NCI-H510A treated with DMSO at 0.1 percent for 48 hours (cell line): Measurements from ENCODE around the gene ETFDH.
"Not testable (repeated sequence)": the region's sequence is repeated elsewhere in the genome, so short reads cannot be mapped to it uniquely, and the experiment has no call there.

ENCODE experiments used
- DNase-seq: peaks from one replicate; lab custom pipeline; 2025; lab: John Stamatoyannopoulos, UW

ETFDH gene

DNA sequence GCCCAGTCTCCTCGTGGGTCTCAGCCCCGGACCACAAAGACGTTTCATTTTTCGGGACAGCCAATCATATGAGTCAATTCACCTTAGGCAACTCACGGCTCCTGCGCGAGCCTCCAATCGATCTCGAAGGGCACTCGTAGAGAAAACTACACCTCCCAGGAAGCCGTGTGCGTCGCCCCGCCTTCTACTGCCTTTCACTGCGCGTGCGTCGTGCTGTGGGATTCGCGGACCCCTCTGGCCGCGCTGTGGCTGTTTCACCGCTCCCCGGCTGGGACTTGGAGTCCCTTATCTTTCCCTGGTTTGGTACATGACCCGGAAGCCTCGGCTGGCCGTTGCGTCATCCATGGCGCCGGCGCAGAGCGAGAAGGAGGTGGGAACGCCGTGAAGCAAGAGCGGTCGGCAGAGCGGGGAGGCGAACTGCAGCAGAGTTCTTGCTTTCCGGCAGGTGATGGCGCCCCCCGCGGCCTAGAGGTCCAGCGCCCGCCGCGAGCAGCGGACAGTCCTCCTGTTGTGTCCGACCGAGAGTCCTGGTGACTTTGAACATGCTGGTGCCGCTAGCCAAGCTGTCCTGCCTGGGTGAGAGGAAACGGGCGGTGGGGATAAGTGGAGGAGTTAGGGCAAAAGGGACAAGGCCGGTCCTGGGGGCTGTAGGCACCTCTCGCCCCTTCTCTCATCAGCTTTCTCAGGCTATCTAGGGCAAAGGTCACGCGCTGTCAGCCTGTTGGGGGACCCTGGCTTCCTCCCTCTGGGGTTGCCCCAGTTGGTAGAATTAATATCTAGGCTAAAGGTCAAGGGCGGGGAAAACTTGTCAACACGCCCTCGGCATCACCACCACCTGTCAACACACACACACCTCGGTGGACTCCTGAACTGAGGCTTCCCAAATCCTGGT lies at the start of gene ETFDH:
ETFDH (plus strand) TSS at position 382 of the 892 bp plus-strand sequence; CDS start at position 543, 161 bp downstream.
- DNase-seq, result peak; percentile 97

DNA sequence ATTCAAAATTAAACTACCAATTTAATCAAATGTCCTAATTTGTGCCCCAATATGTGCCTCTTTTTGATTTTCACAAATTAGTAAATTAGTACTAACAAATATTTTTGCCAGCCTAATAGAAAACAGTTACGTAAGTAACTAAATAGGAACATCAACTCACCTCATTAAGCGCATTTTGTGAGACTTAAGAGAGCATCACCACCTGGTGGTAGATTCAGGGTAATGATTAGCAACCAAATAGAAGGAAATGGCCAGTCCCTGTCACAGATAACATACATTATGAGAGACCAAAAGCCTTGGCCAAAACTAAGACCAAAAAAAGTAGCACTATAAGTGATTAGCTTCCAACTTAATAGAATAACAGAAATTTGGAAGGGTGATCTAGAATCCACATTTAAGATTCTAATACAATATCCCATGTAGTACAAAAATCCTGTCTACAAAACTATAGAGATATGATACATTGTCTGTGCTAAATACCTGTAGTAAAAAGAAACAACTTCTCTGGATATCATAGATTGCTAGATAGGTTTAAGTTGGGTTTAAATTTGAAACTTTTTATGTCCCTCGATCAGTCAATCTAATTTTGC lies 47.1 kb upstream of the ETFDH start:
- peak; percentile 41 for DNase-seq

DNA sequence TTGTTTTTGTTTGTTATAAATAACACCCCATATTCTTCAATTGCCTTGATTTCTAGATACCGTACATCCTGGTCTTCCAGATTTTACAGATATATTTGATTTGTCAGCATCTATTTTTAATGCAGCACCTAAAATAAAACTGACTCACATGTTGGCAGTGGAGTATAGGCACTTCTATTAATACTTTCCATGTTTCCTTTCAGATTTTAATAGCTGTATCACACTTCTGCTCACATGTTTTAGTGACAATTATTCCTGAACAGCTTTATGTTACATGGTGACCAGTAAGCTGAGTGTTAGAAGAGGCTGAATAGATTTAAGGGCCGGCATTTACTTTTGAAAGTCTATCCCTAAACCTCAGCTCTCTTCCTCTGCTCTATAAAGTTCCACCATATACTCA lies 46.6 kb upstream of the ETFDH start:
- DNase-seq, result no peak

DNA sequence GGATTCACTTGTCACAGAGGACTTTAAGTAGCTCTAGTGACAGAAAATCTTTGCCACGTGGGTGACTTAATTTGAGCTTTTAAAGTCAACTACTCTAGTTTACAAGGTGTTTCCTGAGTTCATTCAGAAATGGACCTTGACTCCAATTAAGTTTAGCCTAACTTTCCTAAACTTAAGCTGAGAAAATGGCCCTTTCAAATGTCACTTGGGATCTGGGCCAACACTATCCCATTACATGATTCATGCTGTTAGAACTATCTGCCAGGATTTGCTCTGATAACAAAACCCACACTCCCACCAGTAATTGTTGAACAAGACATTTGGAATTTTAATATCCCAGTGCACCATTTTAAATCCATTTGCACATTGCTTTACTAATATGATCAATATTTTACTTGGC lies 41.2 kb upstream of the ETFDH start:
- DNase-seq, result no peak

DNA sequence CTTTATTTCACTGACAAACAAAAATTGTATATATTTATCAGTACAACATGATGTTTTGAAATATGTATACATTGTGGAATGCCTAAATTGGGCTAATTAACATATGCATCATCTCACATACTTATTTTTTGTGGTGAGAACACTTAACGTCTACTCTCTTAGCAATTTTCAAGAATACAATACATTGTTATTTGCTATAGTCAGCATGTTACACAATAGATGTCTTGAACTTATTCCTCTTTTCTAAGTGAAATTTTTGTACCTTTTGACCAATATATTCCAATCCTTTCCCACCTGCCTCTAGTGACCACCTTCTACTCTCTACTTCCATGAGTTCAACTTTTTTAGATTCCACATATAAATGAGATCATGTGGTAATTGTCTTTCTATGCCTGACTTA lies 35.5 kb upstream of the ETFDH start:
- DNase-seq, result no peak

DNA sequence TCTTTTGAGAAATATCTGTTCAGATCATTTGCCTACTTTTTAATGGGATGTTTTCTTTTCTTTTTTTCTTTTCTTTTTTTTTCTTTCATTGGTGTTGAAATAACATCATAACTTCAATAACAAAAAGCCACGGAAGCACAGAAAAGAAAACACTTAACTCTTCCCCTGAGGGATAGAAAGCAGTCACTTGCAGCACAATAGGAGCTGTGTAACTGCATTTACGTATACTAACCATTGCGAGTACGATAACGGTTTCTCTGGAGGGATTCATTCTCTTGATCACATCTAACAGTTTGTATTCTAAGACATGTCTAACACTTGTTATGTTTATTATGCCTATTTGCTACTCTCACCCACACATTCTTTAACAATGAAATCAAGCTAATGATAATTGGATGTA lies 27.7 kb upstream of the ETFDH start:
- no peak for DNase-seq

DNA sequence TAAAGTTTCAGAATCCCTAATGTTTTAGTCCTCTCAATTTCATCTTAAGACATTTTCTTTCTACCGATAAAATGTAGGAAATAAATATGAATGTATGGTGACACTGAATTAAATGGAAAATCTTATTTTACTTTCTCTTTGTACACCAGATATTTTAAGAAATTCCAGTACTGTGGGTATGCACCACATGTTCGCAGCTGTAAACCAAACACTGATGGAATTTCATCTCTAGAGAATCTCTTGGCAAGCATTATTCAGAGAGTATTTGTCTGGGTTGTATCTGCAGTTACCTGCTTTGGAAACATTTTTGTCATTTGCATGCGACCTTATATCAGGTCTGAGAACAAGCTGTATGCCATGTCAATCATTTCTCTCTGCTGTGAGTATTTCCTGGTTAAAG lies 27.3 kb upstream of the ETFDH start:
- no peak for DNase-seq

DNA sequence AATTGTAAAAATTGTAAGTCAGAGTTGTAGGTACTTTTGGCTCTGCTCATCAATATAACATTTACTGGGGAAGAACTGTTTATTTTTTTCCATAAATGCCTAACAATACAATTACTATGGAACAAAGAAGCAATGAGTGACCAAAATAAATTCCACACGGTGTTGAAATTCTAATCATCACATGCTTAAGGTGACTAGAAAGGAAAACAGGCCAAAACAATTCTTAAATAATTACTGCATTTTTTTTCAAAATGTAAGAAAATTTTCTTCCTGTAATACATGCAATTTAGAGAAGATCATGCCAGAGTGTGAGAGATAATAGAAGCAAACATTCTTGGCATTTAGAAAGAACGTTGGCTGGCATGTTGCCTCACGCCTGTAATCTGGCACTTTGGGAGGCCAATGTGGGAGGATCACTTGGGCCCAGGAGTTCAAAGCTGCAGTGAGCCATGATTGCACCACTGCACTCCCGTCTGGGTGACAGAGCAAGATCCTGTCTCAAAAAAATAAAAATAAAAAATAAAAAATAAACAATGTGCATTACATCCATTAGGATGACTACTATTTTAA lies 22.9 kb upstream of the ETFDH start:
- no peak for DNase-seq

DNA sequence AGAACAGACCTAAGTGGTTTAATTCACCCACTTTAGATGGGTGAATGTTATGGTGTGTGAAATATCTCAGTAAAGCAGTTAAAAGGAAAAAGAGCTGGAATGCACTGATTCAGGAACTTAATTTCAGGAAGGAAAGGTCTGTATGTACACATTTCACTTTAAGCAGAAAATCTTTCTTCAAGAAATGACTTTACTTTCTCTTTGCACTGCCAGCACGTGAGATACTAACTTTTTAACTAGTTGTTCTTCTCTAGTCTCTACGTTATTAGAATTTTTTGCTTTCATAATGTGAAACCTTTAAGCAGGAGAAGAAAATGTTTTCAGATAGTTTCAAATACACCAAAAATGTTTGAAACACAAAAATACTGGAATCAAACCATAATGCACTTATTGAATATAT lies 19.2 kb upstream of the ETFDH start:
- no peak for DNase-seq

DNA sequence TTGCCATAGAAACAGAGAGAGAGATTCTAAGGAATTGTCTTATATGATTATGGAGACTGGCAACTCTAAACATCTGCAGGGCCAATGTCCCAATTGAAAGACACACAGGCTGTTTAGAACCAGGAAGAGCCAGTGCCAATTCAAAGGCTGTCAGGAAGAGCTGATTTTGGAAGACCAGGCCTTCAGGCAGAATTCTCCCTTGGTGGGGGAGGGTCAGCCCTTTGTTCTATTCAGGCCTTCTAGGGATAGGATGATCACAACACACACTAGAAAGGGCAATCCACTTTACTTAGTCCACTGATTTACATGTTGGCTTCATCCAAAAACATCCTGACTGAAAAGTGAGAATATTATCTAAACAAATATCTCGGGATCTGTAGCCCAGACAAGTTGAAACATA lies 15.7 kb upstream of the ETFDH start:
- DNase-seq, result no peak

DNA sequence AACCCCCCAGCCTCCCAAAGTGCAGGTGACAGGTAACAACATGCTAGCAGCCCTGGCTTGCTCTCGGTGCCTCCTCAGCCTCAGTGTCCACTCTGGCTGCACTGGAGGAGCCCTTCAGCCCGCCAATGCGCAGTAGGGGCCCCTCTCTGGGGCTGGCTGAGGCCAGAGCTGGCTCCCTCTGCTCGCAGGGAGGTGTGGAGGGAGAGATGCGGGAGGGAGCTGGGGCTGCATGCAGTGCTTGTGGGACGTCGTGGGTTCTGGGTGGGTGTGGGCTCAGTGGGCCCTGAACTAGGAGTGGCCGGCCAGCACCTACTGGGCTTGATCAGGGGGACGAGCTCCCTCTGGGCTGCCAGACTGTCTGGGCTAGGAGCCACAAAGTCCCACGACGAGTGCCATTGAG lies 14.8 kb upstream of the ETFDH start:
- no peak for DNase-seq

DNA sequence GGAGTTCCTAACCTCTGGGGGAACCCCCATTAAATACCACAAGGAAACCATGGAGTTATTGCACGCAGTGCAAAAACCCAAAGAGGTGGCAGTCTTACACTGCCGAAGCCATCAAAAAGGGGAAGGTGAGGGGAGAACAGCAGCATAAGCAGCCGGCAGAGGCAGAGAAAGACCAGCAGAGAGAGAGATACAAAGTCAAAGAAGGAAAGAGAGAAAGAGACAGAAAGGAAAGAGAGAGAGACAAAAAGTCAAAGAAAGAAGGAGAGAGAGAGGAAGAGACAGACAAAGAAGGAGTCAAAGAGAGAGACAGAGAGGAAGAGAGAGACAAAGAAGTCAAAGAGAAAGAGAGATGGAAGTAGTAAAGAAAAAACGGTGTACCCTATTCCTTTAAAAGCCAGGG lies 8.8 kb upstream of the ETFDH start:
- not testable (repeated sequence) for DNase-seq

DNA sequence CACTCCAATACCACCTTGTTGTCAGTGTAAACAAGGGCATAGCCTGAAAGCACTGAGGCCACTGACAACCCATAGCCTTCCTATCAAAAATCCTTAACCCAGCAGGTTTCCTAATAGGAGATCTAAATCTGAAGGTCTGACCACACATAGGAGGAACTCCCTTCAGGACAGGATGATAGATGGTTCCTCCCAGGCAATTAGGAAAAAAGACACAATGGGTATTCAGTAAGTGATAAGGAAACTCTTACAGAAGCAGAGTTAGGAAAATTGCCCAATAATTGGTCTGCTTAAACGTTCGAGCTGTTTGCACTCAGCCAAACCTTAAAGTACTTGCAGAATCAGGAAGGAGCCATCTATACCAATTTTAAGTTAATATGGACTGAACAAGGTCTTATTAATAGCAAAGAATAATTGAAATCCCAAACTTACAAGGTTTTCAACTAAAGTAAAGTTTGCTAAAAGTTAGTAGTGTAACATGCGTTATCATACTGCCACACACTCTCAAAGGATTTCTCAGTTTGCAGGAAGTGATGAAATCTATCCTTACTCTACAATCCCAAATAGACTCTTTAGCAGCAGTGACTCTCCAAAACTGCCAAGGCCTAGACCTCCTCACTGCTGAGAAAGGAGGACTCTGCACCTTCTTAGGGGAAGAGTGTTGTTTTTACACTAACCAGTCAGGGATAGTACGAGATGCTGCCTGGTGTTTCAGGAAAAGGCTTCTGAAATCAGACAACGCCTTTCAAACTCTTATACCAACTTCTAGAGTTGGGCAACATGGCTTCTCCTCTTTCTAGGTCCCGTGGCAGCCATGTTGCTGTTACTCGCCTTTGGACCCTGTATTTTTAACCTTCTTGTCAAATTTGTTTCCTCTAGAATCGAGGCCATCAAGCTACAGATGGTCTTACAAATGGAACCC lies 8.1 kb upstream of the ETFDH start:
- not testable (repeated sequence) for DNase-seq

DNA sequence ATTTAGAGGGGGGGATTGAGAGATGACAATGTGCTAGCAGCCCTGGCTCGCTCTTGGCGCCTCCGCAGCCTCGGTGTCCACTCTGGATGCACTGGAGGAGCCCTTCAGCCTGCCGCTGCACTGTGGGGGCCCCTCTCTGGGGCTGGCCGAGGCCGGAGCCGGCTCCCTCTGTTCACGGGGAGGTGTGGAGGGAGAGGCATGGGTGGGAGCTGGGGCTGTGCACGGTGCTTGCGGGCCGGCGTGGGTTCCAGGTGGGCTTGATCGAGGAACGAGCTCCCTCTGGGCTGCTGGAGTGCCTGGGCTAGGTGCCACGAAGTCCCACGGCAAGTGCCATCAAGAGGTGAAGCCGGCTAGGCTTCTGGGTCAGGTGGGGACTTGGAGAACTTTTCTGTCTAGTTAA lies 7.3 kb upstream of the ETFDH start:
- DNase-seq, result no peak

DNA sequence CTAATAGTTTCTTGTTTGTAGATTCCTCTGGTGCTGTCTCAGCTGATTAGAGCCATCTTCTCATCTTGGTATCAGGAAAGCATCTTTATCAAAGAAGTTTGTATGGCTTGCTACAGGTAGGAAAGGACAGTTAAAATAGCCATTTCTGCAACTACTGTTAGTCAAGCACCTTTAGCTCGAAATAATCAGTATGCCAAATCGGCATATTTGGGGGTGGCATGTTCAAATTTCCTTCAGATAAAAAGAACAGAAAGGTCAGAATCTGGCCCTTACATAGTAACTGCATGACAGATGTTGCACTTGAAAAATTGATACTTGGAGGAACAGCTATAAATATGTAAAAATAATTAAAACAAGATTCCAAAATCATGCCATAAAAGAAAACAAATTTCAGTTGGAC lies 5.2 kb upstream of the ETFDH start:
- DNase-seq, result no peak

DNA sequence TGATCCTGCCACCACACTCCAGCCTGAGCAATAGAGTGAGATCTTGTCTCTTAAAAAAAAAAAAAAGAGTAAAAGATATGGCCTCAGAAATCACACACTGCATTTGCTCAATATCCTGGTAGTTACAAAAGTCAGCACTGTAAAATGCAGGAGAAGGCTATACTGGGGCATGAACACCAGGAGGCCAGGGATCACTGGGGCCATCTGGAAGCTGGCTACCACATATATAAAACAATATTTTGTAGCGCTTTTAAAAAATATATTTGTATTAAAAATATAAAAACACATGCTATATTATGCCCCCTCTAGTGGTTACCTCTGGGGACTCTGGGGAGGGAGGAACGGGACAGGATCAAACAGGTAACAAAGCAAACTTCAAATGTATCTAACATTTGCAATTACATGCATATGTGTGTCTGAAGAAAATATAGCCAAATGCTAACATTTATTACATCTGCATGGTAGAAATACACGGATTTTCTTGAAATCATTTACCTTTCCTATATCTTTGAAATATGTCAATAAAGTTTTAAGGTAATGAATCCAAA lies 4.4 kb upstream of the ETFDH start:
- DNase-seq, result peak; percentile 29

DNA sequence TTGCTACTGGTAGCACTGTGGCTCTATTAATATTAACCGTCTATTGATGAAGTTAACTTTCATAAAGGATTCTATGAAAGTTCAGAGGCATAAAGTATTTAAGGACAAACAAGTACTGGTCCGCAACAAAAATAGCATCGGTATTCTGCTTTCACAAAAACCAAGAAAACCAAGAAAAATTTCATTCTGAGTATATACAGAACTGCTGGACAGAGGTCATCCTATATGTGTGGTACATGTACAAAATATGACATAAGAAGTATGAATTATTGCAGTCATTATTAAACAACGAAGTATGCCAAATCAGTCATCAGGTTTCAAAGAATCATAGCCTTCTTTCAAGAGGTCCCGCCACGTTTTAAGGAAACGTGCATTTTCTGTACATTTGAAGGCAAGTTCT lies 2.8 kb upstream of the ETFDH start:
- no peak for DNase-seq

DNA sequence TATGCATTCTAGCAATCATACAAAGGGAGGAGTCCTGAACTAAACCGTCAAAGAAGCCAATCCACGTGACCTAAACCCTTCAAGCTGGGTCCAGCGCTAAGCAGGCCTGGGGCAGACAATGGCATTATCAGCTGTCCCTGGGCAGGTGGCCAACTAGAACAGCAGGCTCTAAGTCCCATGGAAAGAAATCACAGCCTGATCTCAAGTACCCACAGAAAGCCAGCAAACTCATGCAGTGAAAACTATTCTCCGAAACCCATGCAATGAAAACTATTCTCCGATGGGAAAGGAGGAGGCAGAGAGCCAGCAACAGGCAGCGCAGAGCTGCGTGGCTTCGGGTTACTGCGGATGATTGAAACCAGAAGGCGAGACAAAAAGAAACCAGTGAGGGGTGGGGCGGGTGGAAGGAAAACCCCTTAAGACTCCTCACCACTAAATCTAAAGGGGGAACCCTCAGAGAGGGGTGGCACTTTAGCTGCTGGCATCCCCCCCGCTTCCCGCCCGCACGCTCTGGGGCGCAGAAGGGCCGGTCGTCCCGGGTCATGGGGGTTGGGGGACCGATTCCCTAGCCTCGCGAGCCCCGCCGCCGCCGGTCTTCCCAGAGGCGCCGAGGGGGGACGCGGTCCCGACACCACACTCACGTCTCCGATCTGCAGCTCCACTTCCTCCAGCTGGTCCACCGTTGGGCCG lies 976 bp upstream of the ETFDH start:
- peak; percentile 47 for DNase-seq

DNA sequence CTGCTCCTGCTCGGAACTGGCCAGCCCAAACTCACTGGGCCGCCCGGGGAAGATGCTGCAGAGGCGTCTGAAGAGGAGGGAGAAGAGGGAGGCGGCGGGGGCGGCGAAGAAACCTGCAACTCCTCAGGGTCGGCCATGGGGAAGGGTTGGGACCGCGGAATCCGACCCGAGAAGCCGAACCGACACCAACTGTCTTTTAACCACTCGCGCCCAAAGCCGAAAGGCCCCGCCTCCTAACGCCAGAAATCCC lies 506 bp upstream of the ETFDH start, which contains the start of gene C4orf46:
C4orf46 (minus strand) TSS at position 223 of the 250 bp plus-strand sequence; CDS start at position 137, 86 bp downstream.
- DNase-seq, result no peak

DNA sequence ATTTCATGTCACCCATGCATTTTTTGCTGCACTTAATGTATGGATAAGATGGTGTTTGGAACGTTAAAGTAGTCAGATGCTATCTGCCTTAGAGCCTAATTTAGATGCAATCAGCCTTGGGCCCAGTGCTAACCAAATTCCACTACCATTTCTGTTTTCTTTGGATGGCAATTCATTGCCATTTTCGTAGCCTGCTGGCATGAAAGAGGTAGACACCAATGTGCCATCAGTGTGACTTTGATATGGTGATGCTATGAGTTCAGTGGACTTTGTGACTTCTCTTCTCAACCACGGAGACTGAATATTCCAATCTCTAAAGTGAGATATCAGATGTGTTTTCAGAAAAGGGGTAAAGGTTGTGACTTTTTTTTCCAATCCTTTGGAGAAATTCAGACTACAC lies 1.5 kb downstream of the ETFDH start:
- DNase-seq, result no peak

DNA sequence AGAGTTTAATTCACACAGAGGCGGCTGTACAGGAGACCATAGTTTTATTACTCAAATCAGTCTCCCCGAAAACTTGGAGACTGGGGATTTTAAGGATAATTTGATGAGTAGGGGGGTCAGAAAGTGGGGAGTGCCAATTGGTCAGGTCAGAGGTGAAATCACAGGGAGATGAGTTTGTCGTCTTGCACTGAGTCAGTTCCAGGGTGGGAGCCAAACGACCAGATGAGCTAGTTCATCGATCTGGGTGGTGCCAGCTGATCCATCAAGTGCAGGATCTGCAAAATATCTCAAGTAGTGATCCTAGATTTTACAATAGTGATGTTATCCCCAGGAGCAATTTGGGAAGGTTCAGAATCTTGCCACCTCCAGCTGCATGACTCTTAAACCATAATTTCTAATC lies 4.0 kb downstream of the ETFDH start:
- DNase-seq, result no peak

DNA sequence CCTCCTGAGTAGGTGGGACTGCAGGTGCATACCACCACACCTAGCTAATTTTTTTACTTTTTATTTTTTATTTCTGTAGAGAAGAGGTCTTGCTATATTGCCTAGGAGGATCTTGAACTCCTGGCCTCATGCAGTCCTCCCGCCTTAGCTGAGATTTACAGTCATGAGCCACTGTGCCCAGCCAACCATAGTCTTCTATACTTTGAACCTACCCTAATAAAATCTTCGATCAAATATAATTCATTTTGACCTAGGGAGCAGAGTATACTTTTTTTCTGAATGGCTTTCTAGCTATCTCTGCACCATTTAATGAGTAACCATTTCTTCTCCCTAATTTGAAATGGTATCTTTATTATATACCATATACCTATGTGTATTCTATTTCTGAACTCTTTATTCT lies 6.7 kb downstream of the ETFDH start:
- no peak for DNase-seq
